Measurements from ENCODE around the gene TMEM163. TPM values are rescaled to one million over a fixed set of nuclear protein-coding genes. Genes with fewer than 3 reads are reported as not detected.

Gene TMEM163
- total and polyA plus RNA-seq, 7 donors, result 0.28 to 2.6 (median 1.1) TPM; not detected in 1

DNA sequence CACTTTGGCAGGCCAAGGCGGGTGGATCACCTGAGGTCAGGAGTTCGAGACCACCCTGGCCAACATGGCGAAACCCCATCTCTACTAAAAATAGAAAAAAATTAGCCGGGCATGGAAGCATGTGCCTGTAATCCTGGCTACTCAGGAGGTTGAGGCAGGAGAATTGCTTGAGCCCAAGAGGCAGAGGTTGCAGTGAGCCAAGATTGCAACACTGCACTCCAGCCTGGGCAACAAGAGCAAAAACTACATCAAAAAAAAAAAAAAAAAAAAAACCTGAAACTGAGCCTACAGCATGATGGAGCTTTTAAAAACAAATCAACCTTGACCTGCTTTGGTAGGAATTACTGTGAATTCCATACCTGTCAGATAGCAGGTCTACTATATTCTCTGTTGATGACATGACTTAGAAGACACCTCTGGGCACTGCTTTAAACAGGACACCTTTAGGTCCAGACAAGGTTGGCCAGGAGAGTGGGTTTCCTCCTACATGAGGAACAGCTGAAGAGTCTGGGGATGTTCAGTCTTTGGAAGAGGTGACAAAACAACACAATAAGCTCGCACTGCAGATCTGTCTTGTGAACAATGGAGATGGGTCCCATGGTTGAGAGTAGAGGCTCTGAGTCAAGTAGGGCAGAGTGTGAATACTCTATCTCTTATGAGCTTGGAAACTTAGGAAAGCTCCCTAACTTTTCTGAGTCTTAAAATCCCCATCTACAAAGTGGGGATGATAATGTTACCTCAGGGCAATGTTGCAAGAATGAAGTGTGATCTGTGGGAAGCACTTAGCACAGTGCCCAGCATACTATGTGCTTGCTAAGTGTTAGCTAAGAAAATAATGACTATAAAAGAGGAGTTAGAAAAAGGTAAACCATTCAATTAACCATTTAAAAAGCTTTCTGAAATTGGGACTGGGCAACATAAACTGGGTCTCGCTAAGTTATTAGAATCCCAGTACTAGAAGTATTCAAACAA lies 25.2 kb downstream of the TMEM163 start:
- TF ChIP-seq EP300 (IDR thresholded peaks at IDR 0.05) (no peak), POLR2A (IDR thresholded peaks at IDR 0.05) (no peak), POLR2AphosphoS5 (IDR thresholded peaks at IDR 0.05) (no peak)
- TF ChIP-seq, protein P1, sequence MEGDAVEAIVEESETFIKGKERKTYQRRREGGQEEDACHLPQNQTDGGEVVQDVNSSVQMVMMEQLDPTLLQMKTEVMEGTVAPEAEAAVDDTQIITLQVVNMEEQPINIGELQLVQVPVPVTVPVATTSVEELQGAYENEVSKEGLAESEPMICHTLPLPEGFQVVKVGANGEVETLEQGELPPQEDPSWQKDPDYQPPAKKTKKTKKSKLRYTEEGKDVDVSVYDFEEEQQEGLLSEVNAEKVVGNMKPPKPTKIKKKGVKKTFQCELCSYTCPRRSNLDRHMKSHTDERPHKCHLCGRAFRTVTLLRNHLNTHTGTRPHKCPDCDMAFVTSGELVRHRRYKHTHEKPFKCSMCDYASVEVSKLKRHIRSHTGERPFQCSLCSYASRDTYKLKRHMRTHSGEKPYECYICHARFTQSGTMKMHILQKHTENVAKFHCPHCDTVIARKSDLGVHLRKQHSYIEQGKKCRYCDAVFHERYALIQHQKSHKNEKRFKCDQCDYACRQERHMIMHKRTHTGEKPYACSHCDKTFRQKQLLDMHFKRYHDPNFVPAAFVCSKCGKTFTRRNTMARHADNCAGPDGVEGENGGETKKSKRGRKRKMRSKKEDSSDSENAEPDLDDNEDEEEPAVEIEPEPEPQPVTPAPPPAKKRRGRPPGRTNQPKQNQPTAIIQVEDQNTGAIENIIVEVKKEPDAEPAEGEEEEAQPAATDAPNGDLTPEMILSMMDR (IDR thresholded peaks at IDR 0.05), result no peak
- H3K27ac ChIP-seq, result no peak overlapping the region
- no peaks in the 10 kb centered on the region for H3K9me3 ChIP-seq
- WGBS, 2 donors, result 88 to 90% methylated on average over 6 of the region's 6 CpGs
- H3K36me3 ChIP-seq, result no peaks in the 10 kb centered on the region
- H3K4me1 ChIP-seq, result no peaks in the 10 kb centered on the region
- no peak overlapping the region for H3K4me3 ChIP-seq
- no peaks in the 10 kb centered on the region for H3K27me3 ChIP-seq
- no peak for DNase-seq
- intact Hi-C loops (cut with DNase I), result no loop called here

DNA sequence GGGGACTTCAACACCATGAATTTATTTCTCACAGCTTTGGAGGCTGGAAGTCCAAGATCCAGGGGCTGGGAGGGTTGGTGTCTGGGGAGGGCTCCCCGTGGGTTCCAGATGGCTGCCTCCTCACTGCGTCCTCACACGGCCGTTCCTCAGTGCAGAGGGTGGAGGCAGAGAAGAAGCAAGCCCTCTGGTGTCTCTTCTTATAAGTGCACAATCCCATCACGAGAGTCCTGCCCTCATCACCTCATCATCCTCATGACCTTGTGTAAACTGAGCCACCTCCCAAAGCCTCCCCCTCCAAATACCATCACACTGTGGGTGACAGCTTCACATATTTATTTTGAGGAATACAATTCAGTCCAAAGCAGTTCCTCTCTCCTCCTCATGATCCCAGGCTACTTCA lies 26.3 kb downstream of the TMEM163 start:
- no peaks in the 10 kb centered on the region for H3K36me3 ChIP-seq
- intact Hi-C loops (cut with DNase I), result no loop called here
- H3K27me3 ChIP-seq, result no peaks in the 10 kb centered on the region
- no peak overlapping the region for H3K4me3 ChIP-seq
- DNase-seq, result no peak
- TF ChIP-seq POLR2A (IDR thresholded peaks at IDR 0.05), result no peak
- TF ChIP-seq, protein P1 (IDR thresholded peaks at IDR 0.05), result no peak
- no peak for TF ChIP-seq EP300 (IDR thresholded peaks at IDR 0.05)
- no peak for TF ChIP-seq POLR2AphosphoS5 (IDR thresholded peaks at IDR 0.05)
- WGBS, 2 donors, result 39 to 50% methylated on average over 5 of the region's 5 CpGs
- H3K9me3 ChIP-seq, result no peaks in the 10 kb centered on the region
- H3K27ac ChIP-seq, result no peak overlapping the region
- H3K4me1 ChIP-seq, result no peaks in the 10 kb centered on the region

DNA sequence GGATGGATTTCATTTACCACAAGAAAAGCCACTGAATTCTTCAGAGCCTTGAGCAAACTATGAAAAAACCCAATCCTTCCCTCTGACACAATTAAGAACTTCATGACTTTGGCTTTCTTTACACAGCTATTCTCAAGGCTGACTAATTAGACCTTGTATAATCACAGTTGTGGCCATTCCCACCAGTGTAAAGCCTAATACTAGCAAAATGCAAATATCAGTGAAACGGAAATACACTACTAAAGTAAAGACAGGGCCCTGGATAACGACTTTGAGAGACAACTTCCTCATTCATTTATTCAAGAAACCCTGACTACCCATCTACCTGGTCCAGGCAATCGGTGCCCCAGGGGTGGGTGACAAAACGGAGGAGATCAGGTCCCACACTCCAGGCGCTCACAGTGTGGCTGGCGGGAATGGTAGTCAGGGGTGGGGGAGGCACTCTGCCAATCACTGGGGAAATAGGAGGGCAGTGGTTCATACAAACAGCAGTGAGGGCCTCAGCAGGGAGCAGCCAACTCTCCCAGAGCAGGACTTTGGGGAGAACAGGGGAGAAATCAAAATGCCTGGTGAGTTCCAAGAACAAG lies 28.1 kb downstream of the TMEM163 start:
- Histone ChIP-seq H3K4me3 (no peak overlapping the region), H3K27ac (no peak overlapping the region), H3K27me3 (no peaks in the 10 kb centered on the region), H3K9me3 (no peaks in the 10 kb centered on the region), H3K36me3 (no peaks in the 10 kb centered on the region), H3K4me1 (no peaks in the 10 kb centered on the region)
- TF ChIP-seq EP300 (IDR thresholded peaks at IDR 0.05) (no peak), POLR2AphosphoS5 (IDR thresholded peaks at IDR 0.05) (no peak), POLR2A (IDR thresholded peaks at IDR 0.05) (no peak)
- TF ChIP-seq, protein P1 (IDR thresholded peaks at IDR 0.05), result no peak
- no peak for DNase-seq
- intact Hi-C loops (cut with DNase I), result no loop called here
- WGBS, 2 donors, result 66 to 76% methylated on average over 6 of the region's 6 CpGs

DNA sequence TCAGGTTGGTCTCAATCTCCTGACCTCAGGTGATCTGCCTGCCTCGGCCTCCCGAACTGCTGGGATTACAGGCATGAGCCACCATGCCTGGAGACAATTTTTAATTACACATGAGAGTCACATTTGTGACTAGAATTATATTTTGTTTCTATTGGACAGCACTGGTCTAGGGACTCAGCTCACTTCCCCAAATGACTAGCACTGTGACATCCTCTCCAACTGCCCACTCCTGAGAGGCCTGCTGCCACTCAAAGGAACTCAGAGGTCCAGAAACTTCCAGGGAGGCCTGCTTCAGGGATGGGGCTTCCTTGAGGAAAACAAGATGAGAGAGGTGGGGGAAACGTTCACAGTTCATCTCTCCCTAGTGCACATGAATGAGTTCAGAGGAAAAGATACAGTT lies 29.5 kb downstream of the TMEM163 start:
- TF ChIP-seq POLR2A (IDR thresholded peaks at IDR 0.05) (no peak), POLR2AphosphoS5 (IDR thresholded peaks at IDR 0.05) (no peak), EP300 (IDR thresholded peaks at IDR 0.05) (no peak)
- TF ChIP-seq, protein P1 (IDR thresholded peaks at IDR 0.05), result no peak
- no peak for DNase-seq
- Histone ChIP-seq H3K27me3 (no peaks in the 10 kb centered on the region), H3K36me3 (no peaks in the 10 kb centered on the region), H3K4me3 (no peak overlapping the region), H3K9me3 (no peaks in the 10 kb centered on the region), H3K27ac (no peak overlapping the region), H3K4me1 (no peaks in the 10 kb centered on the region)
- intact Hi-C loops (cut with DNase I), result no loop called here
- WGBS, 2 donors, result 81% methylated on average over 3 of the region's 3 CpGs
